Activated gamma-delta T cell (primary cell): ENCODE data around the gene PRPF19.

ENCODE experiments used
- DNase-seq: peaks from one replicate; lab custom pipeline; 2025; lab: John Stamatoyannopoulos, UW
- total RNA-seq, 2 donors: gene quantifications; one replicate each; lab custom pipeline; 2026; lab: John Stamatoyannopoulos, UW

The PRPF19 gene
- total RNA-seq = 35.6 to 39.4 reads per million in 2 donors

- DNase-seq = peak; percentile 87
Observed at GRCh38 chr11:60906132-60906972, at the start of gene PRPF19. TSS of gene PRPF19 (minus strand) at chr11:60906585. CDS start at chr11:60906382, 203 bp downstream.

- no peak for DNase-seq
Observed at GRCh38 chr11:60955571-60955970, 49.2 kb upstream of the PRPF19 start.

- DNase-seq = no peak
Observed at GRCh38 chr11:60954421-60954820, 48.0 kb upstream of the PRPF19 start.

- no peak for DNase-seq
Observed at GRCh38 chr11:60953781-60954180, 47.4 kb upstream of the PRPF19 start.

GRCh38 chr11:60952742-60953170 lies 46.4 kb upstream of the PRPF19 start:
- DNase-seq = no peak

- no peak for DNase-seq
Observed at GRCh38 chr11:60951904-60952741, 45.7 kb upstream of the PRPF19 start, which contains the start of gene SLC15A3. TSS of gene SLC15A3 (minus strand) at chr11:60952176. CDS start at chr11:60951551, 625 bp downstream.

- DNase-seq = no peak
Observed at GRCh38 chr11:60951606-60951903, 45.2 kb upstream of the PRPF19 start.

- DNase-seq = no peak
Observed at GRCh38 chr11:60950933-60951605, 44.7 kb upstream of the PRPF19 start.

- DNase-seq = no peak
Observed at GRCh38 chr11:60950024-60950423, 43.6 kb upstream of the PRPF19 start.

- no peak for DNase-seq
Observed at GRCh38 chr11:60948250-60948649, 41.9 kb upstream of the PRPF19 start.

- no peak for DNase-seq
Observed at GRCh38 chr11:60947700-60948099, 41.3 kb upstream of the PRPF19 start.

- DNase-seq = no peak
Observed at GRCh38 chr11:60946601-60947264, 40.3 kb upstream of the PRPF19 start.

- no peak for DNase-seq
Observed at GRCh38 chr11:60945295-60945667, 38.9 kb upstream of the PRPF19 start.

GRCh38 chr11:60944490-60945294 lies 38.3 kb upstream of the PRPF19 start:
- no peak for DNase-seq

GRCh38 chr11:60942970-60943565 lies 36.7 kb upstream of the PRPF19 start:
- no peak for DNase-seq

- no peak for DNase-seq
Observed at GRCh38 chr11:60942219-60942618, 35.8 kb upstream of the PRPF19 start.

- no peak for DNase-seq
Observed at GRCh38 chr11:60941371-60942119, 35.2 kb upstream of the PRPF19 start.

- DNase-seq = no peak
Observed at GRCh38 chr11:60939855-60940254, 33.5 kb upstream of the PRPF19 start.

GRCh38 chr11:60939301-60939700 lies 32.9 kb upstream of the PRPF19 start:
- DNase-seq = no peak

GRCh38 chr11:60938500-60938899 lies 32.1 kb upstream of the PRPF19 start:
- no peak for DNase-seq
